HepG2 (cell line): ENCODE results near the gene RPL27A.
A peak's percentile ranks its signal among the peaks of the same experiment; 100 is the strongest.

Experiments used
- FOXA1 ChIP-seq, 2 experiments: fragments of 450-650 bp in 1 of 2; sonication (generic) in 1 of 2; formaldehyde crosslinking in 1 of 2; IDR thresholded peaks; 2 replicates each; pipeline versions ENCODE4 v1.4.0 to v1.6.1; 2016 to 2020; ENCODE audit warnings: missing genetic modification reagents in 1 of 2
- GABPA ChIP-seq, 2 experiments: IDR thresholded peaks; 2 replicates each; pipeline ENCODE4 v1.6.1; 2011 to 2016; ENCODE audit warnings: low read depth in 2 of 2, low read length in 1 of 2, missing biosample characterization in 1 of 2, missing genetic modification characterization in 1 of 2
- TF ChIP-seq, protein P1 (sequence below): sonication (generic); formaldehyde crosslinking; IDR thresholded peaks from 2 replicates; pipeline ENCODE4 v1.4.0; 2020; ENCODE audit warnings: missing genetic modification reagents

DNA sequence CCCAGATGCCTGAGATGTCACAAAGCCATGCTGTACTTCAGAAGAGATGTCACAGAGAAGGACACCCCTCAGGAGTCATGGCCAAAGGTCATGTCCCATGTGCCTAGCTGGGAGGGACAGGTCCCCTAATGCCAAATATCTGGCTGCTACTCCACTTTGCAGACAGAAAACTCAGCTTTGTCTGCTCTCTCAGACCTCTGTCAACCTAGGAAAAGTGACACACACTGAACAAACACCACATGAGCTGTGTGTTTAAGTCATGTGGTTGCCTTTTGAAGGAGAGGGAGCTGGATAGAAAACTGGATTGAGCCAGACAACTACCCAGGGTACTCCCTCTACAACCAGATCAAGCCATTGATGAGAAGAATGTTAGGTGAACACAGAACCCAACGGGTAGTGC lies 3.6 kb upstream of the RPL27A start:
- no peak for TF ChIP-seq FOXA1 (IDR thresholded peaks at IDR 0.05)
- peak; percentile 71 for TF ChIP-seq FOXA1 (CRISPR knock-in tag; IDR thresholded peaks at IDR 0.05)
- TF ChIP-seq GABPA (IDR thresholded peaks at IDR 0.05; ENCODE audit: low read depth, low read length) = no peak
- TF ChIP-seq GABPA (CRISPR knock-in tag; IDR thresholded peaks at IDR 0.05; ENCODE audit: low read depth) = no peak
- TF ChIP-seq, protein P1, sequence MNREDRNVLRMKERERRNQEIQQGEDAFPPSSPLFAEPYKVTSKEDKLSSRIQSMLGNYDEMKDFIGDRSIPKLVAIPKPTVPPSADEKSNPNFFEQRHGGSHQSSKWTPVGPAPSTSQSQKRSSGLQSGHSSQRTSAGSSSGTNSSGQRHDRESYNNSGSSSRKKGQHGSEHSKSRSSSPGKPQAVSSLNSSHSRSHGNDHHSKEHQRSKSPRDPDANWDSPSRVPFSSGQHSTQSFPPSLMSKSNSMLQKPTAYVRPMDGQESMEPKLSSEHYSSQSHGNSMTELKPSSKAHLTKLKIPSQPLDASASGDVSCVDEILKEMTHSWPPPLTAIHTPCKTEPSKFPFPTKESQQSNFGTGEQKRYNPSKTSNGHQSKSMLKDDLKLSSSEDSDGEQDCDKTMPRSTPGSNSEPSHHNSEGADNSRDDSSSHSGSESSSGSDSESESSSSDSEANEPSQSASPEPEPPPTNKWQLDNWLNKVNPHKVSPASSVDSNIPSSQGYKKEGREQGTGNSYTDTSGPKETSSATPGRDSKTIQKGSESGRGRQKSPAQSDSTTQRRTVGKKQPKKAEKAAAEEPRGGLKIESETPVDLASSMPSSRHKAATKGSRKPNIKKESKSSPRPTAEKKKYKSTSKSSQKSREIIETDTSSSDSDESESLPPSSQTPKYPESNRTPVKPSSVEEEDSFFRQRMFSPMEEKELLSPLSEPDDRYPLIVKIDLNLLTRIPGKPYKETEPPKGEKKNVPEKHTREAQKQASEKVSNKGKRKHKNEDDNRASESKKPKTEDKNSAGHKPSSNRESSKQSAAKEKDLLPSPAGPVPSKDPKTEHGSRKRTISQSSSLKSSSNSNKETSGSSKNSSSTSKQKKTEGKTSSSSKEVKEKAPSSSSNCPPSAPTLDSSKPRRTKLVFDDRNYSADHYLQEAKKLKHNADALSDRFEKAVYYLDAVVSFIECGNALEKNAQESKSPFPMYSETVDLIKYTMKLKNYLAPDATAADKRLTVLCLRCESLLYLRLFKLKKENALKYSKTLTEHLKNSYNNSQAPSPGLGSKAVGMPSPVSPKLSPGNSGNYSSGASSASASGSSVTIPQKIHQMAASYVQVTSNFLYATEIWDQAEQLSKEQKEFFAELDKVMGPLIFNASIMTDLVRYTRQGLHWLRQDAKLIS (CRISPR knock-in tag) = no peak
